ENCODE results near the gene GPR162.

The GPR162 gene

GRCh38 chr12:6860942-6861341 lies 39.3 kb downstream of the GPR162 start:
- TF ChIP-seq GATA2 (IDR thresholded peaks at IDR 0.05; ENCODE audit: low read depth, low read length) (no peak), GATA3 (IDR thresholded peaks at IDR 0.05; ENCODE audit: low read depth, low read length) (no peak)

- TF ChIP-seq GATA2 (IDR thresholded peaks at IDR 0.05; ENCODE audit: low read depth, low read length) = no peak
- no peak for TF ChIP-seq GATA3 (IDR thresholded peaks at IDR 0.05; ENCODE audit: low read depth, low read length)
These were observed 39.8 kb downstream of the GPR162 start for GRCh38 chr12:6861391-6861790.

GRCh38 chr12:6863033-6863432 lies 41.4 kb downstream of the GPR162 start:
- TF ChIP-seq GATA3 (IDR thresholded peaks at IDR 0.05; ENCODE audit: low read depth, low read length) = no peak
- no peak for TF ChIP-seq GATA2 (IDR thresholded peaks at IDR 0.05; ENCODE audit: low read depth, low read length)

GRCh38 chr12:6863586-6864321 lies 42.1 kb downstream of the GPR162 start:
- TF ChIP-seq GATA2 (IDR thresholded peaks at IDR 0.05; ENCODE audit: low read depth, low read length) (no peak), GATA3 (IDR thresholded peaks at IDR 0.05; ENCODE audit: low read depth, low read length) (no peak)

GRCh38 chr12:6866163-6866919 lies 44.7 kb downstream of the GPR162 start:
- TF ChIP-seq GATA3 (IDR thresholded peaks at IDR 0.05; ENCODE audit: low read depth, low read length) = no peak
- TF ChIP-seq GATA2 (IDR thresholded peaks at IDR 0.05; ENCODE audit: low read depth, low read length) = no peak

GRCh38 chr12:6866920-6867412 lies 45.3 kb downstream of the GPR162 start:
- TF ChIP-seq GATA3 (IDR thresholded peaks at IDR 0.05; ENCODE audit: low read depth, low read length) = no peak
- no peak for TF ChIP-seq GATA2 (IDR thresholded peaks at IDR 0.05; ENCODE audit: low read depth, low read length)

- no peak for TF ChIP-seq GATA3 (IDR thresholded peaks at IDR 0.05; ENCODE audit: low read depth, low read length)
- no peak for TF ChIP-seq GATA2 (IDR thresholded peaks at IDR 0.05; ENCODE audit: low read depth, low read length)
These were observed 46.0 kb downstream of the GPR162 start, which contains the start of gene TPI1 for GRCh38 chr12:6867413-6868210. Gene TPI1, plus strand, starts transcription at chr12:6867531. Its CDS starts 36 bp downstream, at chr12:6867567.

GRCh38 chr12:6868211-6869048 lies 46.8 kb downstream of the GPR162 start:
- TF ChIP-seq GATA3 (IDR thresholded peaks at IDR 0.05; ENCODE audit: low read depth, low read length) = no peak
- TF ChIP-seq GATA2 (IDR thresholded peaks at IDR 0.05; ENCODE audit: low read depth, low read length) = no peak

- no peak for TF ChIP-seq GATA3 (IDR thresholded peaks at IDR 0.05; ENCODE audit: low read depth, low read length)
- TF ChIP-seq GATA2 (IDR thresholded peaks at IDR 0.05; ENCODE audit: low read depth, low read length) = no peak
These were observed 47.7 kb downstream of the GPR162 start for GRCh38 chr12:6869049-6870021.

GRCh38 chr12:6871052-6871957 lies 49.7 kb downstream of the GPR162 start:
- TF ChIP-seq GATA2 (IDR thresholded peaks at IDR 0.05; ENCODE audit: low read depth, low read length) (no peak), GATA3 (IDR thresholded peaks at IDR 0.05; ENCODE audit: low read depth, low read length) (no peak)

All from SH-SY5Y (cell line).